Measurements from ENCODE around the gene POLDIP2.
A peak's percentile ranks its signal among the peaks of the same experiment; 100 is the strongest.
"Not testable (repeated sequence)": the region's sequence is repeated elsewhere in the genome, so short reads cannot be mapped to it uniquely, and the experiment has no call there.

Gene POLDIP2

GRCh38 chr17:28341516-28341915, 15.8 kb downstream of the POLDIP2 start:
- H3K4me3 Mint-ChIP-seq, result no peak overlapping the region
- peaks cover 77% of the 10 kb centered on the region for H3K36me3 Mint-ChIP-seq (ENCODE audit: low read depth)
- no peaks in the 10 kb centered on the region for H3K9me3 Mint-ChIP-seq
- H3K27ac Mint-ChIP-seq, result peak overlapping the region; percentile 44
- H3K4me1 Mint-ChIP-seq (ENCODE audit: low read depth), result peaks cover 21% of the 10 kb centered on the region
- no peak for DNase-seq
- H3K27me3 Mint-ChIP-seq, result no peaks in the 10 kb centered on the region

GRCh38 chr17:28340374-28340773, 17.0 kb downstream of the POLDIP2 start:
- no peaks in the 10 kb centered on the region for H3K9me3 Mint-ChIP-seq
- no peak overlapping the region for H3K27ac Mint-ChIP-seq
- DNase-seq, result no peak
- H3K4me1 Mint-ChIP-seq (ENCODE audit: low read depth), result peaks cover 24% of the 10 kb centered on the region
- H3K36me3 Mint-ChIP-seq (ENCODE audit: low read depth), result peaks cover 72% of the 10 kb centered on the region
- H3K4me3 Mint-ChIP-seq, result no peak overlapping the region
- H3K27me3 Mint-ChIP-seq, result no peaks in the 10 kb centered on the region

DNA sequence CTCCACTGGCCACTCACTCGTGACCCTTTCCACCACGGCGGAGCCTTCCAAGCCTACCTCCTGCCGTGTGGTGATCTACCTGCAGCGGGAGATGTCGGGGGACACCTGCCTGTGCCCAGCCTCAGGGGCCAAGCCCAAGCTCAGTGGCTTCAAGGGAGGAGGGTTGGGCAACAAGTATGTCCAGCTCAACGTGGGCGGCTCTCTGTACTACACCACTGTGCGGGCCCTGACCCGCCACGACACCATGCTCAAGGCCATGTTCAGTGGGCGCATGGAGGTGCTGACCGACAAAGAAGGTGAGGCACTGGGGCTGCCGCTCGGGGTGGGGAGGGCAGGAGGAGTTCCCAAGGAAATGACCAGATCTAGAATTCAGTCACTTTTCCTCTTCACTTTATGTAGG, 17.9 kb downstream of the POLDIP2 start:
- Mint-ChIP-seq H3K9me3 (no peaks in the 10 kb centered on the region), H3K27me3 (no peaks in the 10 kb centered on the region), H3K4me1 (ENCODE audit: low read depth) (peaks cover 30% of the 10 kb centered on the region), H3K4me3 (no peak overlapping the region), H3K36me3 (ENCODE audit: low read depth) (peaks cover 63% of the 10 kb centered on the region), H3K27ac (peak overlapping the region; percentile 26)
- no peak for DNase-seq

- peaks cover 57% of the 10 kb centered on the region for H3K36me3 Mint-ChIP-seq (ENCODE audit: low read depth)
- H3K9me3 Mint-ChIP-seq, H3K4me3 Mint-ChIP-seq: not testable (repeated sequence)
Measured at GRCh38 chr17:28338769-28339212, 18.5 kb downstream of the POLDIP2 start.

GRCh38 chr17:28338056-28338768, 19.1 kb downstream of the POLDIP2 start:
- H3K4me3 Mint-ChIP-seq, result no peak overlapping the region
- no peaks in the 10 kb centered on the region for H3K9me3 Mint-ChIP-seq
- no peak for DNase-seq
- peak overlapping the region; percentile 45 for H3K27ac Mint-ChIP-seq
- H3K36me3 Mint-ChIP-seq (ENCODE audit: low read depth), result peaks cover 52% of the 10 kb centered on the region
- no peaks in the 10 kb centered on the region for H3K27me3 Mint-ChIP-seq
- peaks cover 40% of the 10 kb centered on the region for H3K4me1 Mint-ChIP-seq (ENCODE audit: low read depth)

More at GRCh38 chr17:28338769-28339212, 18.5 kb downstream of the POLDIP2 start:
- not testable (repeated sequence) for H3K27me3 Mint-ChIP-seq, DNase-seq
- peak overlapping the region; percentile 45 for H3K27ac Mint-ChIP-seq
- peaks cover 37% of the 10 kb centered on the region for H3K4me1 Mint-ChIP-seq (ENCODE audit: low read depth)

DNA sequence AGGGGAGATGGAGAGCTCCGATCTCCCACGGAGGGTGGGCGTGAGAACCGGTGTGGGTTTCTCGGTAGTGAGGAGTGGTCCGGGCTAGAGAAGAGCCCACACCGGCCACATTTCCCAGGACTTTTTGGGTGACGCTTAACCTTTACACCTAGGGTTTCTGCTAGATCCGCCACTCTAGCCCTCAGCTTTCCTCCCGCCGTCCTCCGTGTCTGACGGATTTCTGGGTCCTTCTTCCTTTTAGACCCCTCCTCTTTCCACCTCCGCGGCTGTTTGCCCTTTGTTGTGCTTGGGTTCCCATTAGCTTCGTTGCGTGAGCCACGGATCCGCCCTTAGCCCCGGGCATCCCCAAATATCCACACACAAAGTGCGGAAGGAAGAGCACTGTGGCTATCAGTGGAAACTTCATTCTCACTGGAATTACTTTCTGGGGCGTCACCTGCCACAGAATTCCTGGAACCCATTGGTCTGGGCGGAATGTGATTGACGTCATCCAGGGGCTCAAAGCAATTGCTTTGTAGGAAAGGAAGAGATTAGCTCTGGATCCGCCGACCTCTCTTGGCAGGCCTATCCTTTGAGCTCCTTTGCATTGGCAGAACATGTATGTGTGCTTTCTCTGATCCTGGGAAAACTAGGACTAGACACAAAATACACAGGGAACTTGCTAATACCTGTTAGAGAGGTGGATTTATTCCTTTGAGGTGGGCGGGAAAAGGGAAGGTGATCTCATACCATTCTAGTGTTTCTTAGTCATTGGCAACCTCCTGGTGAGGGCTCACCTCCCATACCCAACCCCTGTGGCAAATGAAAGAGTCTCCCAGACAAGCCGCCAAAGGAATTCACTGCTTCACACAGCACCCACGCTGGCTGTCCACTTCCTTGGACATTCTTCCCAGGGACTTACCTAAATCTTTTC, 21.1 kb downstream of the POLDIP2 start:
- Mint-ChIP-seq H3K27me3 (no peaks in the 10 kb centered on the region), H3K9me3 (no peaks in the 10 kb centered on the region), H3K4me3 (peak overlapping the region; percentile 94), H3K27ac (peak overlapping the region; percentile 94), H3K4me1 (ENCODE audit: low read depth) (peaks cover 47% of the 10 kb centered on the region), H3K36me3 (ENCODE audit: low read depth) (peaks cover 39% of the 10 kb centered on the region)
- peak; percentile 49 for DNase-seq

GRCh38 chr17:28335201-28335958, 21.9 kb downstream of the POLDIP2 start, which contains the start of the genes IFT20 and TNFAIP1:
Gene IFT20 (minus strand): TSS chr17:28335472. CDS start chr17:28331985, 3,487 bp downstream.
Gene TNFAIP1 (plus strand): TSS chr17:28335761. CDS start chr17:28339522, 3,761 bp downstream.
- Mint-ChIP-seq H3K27ac (peak within 1 kb of the TSS; percentile 94), H3K9me3 (no peaks in the 10 kb centered on the region), H3K4me1 (ENCODE audit: low read depth) (peaks cover 47% of the 10 kb centered on the region), H3K36me3 (ENCODE audit: low read depth) (peaks cover 39% of the 10 kb centered on the region), H3K27me3 (no peaks in the 10 kb centered on the region), H3K4me3 (peak within 1 kb of the TSS; percentile 94)
- peak; percentile 95 for DNase-seq

DNA sequence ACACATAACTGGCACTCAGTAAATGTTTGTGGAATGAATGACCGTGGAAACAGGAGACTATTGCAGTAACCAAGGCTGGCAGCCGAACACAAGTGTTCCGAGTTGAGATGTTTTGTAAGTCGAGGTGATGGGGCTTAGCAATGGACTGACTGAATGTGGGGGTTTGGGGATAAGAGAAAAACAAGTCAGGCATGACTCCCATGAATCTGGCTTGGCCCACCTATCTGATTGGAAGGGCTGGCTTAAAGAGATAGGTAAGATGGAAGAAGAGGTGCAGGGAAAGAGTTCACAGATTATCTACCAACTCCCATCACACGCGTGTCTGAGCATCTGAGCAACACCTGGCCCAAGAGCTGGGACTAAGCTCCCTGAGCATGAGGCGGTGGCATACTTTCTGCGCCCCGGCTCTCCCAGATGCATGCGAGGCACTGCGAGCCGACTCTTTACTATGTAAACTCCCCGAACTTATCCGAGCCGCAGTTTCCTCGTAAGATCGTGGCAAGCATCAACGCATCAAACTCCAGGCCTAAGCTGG, 22.6 kb downstream of the POLDIP2 start:
- Mint-ChIP-seq H3K27me3 (no peaks in the 10 kb centered on the region), H3K36me3 (ENCODE audit: low read depth) (peaks cover 35% of the 10 kb centered on the region), H3K9me3 (no peaks in the 10 kb centered on the region), H3K27ac (peak overlapping the region; percentile 94), H3K4me1 (ENCODE audit: low read depth) (peaks cover 47% of the 10 kb centered on the region), H3K4me3 (peak overlapping the region; percentile 94)
- no peak for DNase-seq

DNA sequence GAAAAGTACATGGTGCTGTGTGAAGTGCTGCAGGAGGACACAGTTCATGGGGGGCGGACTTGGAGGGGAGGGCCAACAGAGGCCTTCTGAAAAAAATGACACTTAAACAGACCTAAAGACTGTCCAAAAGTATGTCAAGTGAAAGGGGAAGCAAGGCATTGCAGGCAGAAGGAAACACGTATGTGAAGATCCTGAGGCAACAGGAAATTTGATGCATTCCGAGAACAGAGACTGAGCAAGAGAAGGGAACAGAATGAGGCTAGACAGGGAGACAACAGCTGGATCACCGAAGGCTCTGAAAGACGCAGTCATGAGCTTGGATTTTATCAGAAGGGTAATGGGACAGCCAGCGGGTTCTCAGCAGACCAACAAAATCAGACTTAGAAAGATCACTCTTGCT, 23.2 kb downstream of the POLDIP2 start:
- no peak for DNase-seq
- H3K27ac Mint-ChIP-seq, result peak overlapping the region; percentile 94
- H3K27me3 Mint-ChIP-seq, result no peaks in the 10 kb centered on the region
- H3K4me3 Mint-ChIP-seq, result peak overlapping the region; percentile 94
- peaks cover 47% of the 10 kb centered on the region for H3K4me1 Mint-ChIP-seq (ENCODE audit: low read depth)
- H3K9me3 Mint-ChIP-seq, result no peaks in the 10 kb centered on the region
- H3K36me3 Mint-ChIP-seq (ENCODE audit: low read depth), result peaks cover 34% of the 10 kb centered on the region

GRCh38 chr17:28333083-28333746, 24.1 kb downstream of the POLDIP2 start:
- DNase-seq, result peak; percentile 14
- Mint-ChIP-seq H3K9me3 (no peaks in the 10 kb centered on the region), H3K4me1 (ENCODE audit: low read depth) (peaks cover 50% of the 10 kb centered on the region), H3K36me3 (ENCODE audit: low read depth) (peaks cover 39% of the 10 kb centered on the region), H3K27me3 (no peaks in the 10 kb centered on the region), H3K27ac (no peak overlapping the region), H3K4me3 (peak overlapping the region; percentile 94)

GRCh38 chr17:28331891-28332420, 25.4 kb downstream of the POLDIP2 start:
- Mint-ChIP-seq H3K4me1 (ENCODE audit: low read depth) (peaks cover 52% of the 10 kb centered on the region), H3K27me3 (no peaks in the 10 kb centered on the region), H3K9me3 (no peaks in the 10 kb centered on the region), H3K36me3 (ENCODE audit: low read depth) (peaks cover 51% of the 10 kb centered on the region), H3K4me3 (no peak overlapping the region), H3K27ac (peak overlapping the region; percentile 60)
- DNase-seq, result peak; percentile 26

DNA sequence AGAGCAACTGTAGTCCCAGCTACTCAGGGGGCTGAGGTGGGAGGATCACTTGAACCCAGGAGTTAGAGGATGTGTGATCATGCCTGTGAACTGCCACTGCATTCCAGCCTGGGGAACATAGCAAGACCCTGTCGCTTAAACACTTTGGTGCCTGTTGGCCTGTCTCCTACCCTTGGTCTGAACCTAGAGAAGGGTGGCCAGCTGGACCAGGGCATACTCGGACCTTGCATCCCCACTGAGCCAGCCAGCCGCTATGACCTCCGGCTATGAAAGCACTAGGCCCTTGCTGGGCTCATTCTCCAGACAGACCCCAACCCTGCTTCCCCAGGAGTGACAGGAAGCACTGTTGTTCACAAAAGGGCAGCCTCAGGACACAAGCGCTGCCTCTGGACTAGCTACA, 26.7 kb downstream of the POLDIP2 start:
- Mint-ChIP-seq H3K27me3 (no peaks in the 10 kb centered on the region), H3K4me1 (ENCODE audit: low read depth) (peaks cover 54% of the 10 kb centered on the region), H3K9me3 (no peaks in the 10 kb centered on the region), H3K36me3 (ENCODE audit: low read depth) (peaks cover 59% of the 10 kb centered on the region), H3K4me3 (no peak overlapping the region), H3K27ac (peak overlapping the region; percentile 68)
- peak; percentile 26 for DNase-seq

DNA sequence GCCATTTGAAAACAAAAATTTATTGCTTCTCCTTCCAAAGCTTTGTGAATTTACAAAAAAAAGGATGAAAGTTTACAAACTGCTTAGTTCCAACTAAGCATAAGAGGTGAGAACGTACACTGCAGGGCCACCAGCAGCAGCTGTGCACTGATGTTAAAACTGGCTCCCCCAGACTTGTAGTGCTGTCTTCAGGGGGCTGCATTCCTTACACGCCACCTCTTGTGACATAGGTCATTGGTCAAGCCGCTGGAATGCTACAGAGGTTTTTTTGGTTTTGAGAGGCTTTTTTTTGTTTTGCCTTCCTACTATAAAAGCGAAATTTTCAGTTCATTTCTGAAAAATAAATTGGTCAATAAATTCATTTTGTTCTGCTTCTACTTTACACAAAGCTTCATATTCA, 29.0 kb downstream of the POLDIP2 start:
- Mint-ChIP-seq H3K36me3 (ENCODE audit: low read depth) (peaks cover 68% of the 10 kb centered on the region), H3K4me1 (ENCODE audit: low read depth) (peaks cover 39% of the 10 kb centered on the region), H3K9me3 (no peaks in the 10 kb centered on the region), H3K27me3 (no peaks in the 10 kb centered on the region), H3K4me3 (no peak overlapping the region), H3K27ac (peak overlapping the region; percentile 88)
- no peak for DNase-seq
